IMR-90 (cell line): ENCODE results near the gene NAA60. TPM values are rescaled to one million over a fixed set of nuclear protein-coding genes. Genes with fewer than 3 reads are reported as not detected.

Experiments
- ATAC-seq: fragments of 200-7000 bp; cut with Tn5 transposase; 2 replicates; pipeline ENCODE4 v1.9.1; 2020; ENCODE audit warnings: low read depth, mild to moderate bottlenecking, moderate library complexity
- BruUV-seq: library from RNA; stranded (reverse); fragments of 400-500 nt; replicated peaks from 2 replicates; lab custom pipeline; 2021; lab: Mats Ljungman, UMichigan
- CTCF ChIA-PET: fragments of 300-600 bp; formaldehyde crosslinking; extraction: SDS; loops from one replicate; lab custom pipeline; 2021; ENCODE audit warnings: antibody characterized with exemption; lab: Yijun Ruan, JAX
- POLR2A ChIA-PET: fragments of 300-600 bp; sonication (Branson Sonifier 250); formaldehyde crosslinking; loops from one replicate; lab custom pipeline; 2022; ENCODE audit warnings: antibody characterized with exemption; ENCODE audit not compliant: unreplicated experiment; lab: Charles Lee
- DNase-seq: peaks from one replicate; pipeline ENCODE4 v3.0.0; 2013
- H2AFZ ChIP-seq: replicated peaks from 2 replicates; pipeline ENCODE3; 2013; ENCODE audit warnings: low read length, mild to moderate bottlenecking; ENCODE audit not compliant: poor library complexity
- H2AK5ac ChIP-seq: 2 replicates; pipeline ENCODE4 v1.6.1; 2013; ENCODE audit warnings: low read depth, low read length, inconsistent platforms
- H2AK9ac ChIP-seq: replicated peaks from 2 replicates; pipeline ENCODE3; 2013; ENCODE audit warnings: mild to moderate bottlenecking, low read depth, low read length, moderate library complexity; ENCODE audit not compliant: poor library complexity
- H2BK120ac ChIP-seq: 2 replicates; pipeline ENCODE4 v1.6.1; 2013; ENCODE audit warnings: low read depth, low read length, inconsistent platforms
- H2BK15ac ChIP-seq: 3 replicates; pipeline ENCODE4 v1.6.1; 2013; ENCODE audit warnings: low read depth, low read length, inconsistent platforms
- H2BK20ac ChIP-seq: 2 replicates; pipeline ENCODE4 v1.6.1; 2013; ENCODE audit warnings: low read depth, mild to moderate bottlenecking, inconsistent platforms, low read length, moderate library complexity
- H2BK5ac ChIP-seq: 2 replicates; pipeline ENCODE4 v1.6.1; 2013; ENCODE audit warnings: mild to moderate bottlenecking, low read depth, low read length, inconsistent platforms; ENCODE audit not compliant: poor library complexity, severe bottlenecking
- H3K14ac ChIP-seq: replicated peaks from 2 replicates; pipeline ENCODE4 v1.6.1; 2013; ENCODE audit warnings: low read depth, low read length, inconsistent platforms
- H3K18ac ChIP-seq: 2 replicates; pipeline ENCODE4 v1.6.1; 2013; ENCODE audit warnings: low read depth, low read length, control low read depth
- H3K23ac ChIP-seq: 2 replicates; pipeline ENCODE4 v1.6.1; 2013; ENCODE audit warnings: low read depth, low read length, inconsistent platforms
- H3K27ac ChIP-seq: 2 replicates; pipeline ENCODE4 v1.5.1; 2013; ENCODE audit warnings: mild to moderate bottlenecking, control low read depth, low read length; ENCODE audit not compliant: insufficient read depth
- H3K27me3 ChIP-seq: 2 replicates; pipeline ENCODE4 v1.6.1; 2013; ENCODE audit warnings: low read length; ENCODE audit not compliant: control insufficient read depth, insufficient read depth
- H3K36me3 ChIP-seq: 2 replicates; pipeline ENCODE4 v1.6.1; 2013; ENCODE audit warnings: low read length, mixed read lengths; ENCODE audit not compliant: control insufficient read depth, insufficient read depth
- H3K4ac ChIP-seq: 2 replicates; pipeline ENCODE4 v1.6.1; 2013; ENCODE audit warnings: low read depth, low read length, inconsistent platforms
- H3K4me1 ChIP-seq: 2 replicates; pipeline ENCODE4 v1.6.1; 2013; ENCODE audit warnings: low read length, mixed read lengths; ENCODE audit not compliant: control insufficient read depth, insufficient read depth
- H3K4me2 ChIP-seq: 2 replicates; pipeline ENCODE4 v1.6.1; 2013; ENCODE audit warnings: low read depth, mild to moderate bottlenecking, control low read depth, low read length, moderate library complexity
- H3K4me3 ChIP-seq: 2 replicates; pipeline ENCODE4 v1.5.1; 2013; ENCODE audit warnings: low read depth, mild to moderate bottlenecking, control low read depth, low read length, moderate library complexity; ENCODE audit not compliant: insufficient read depth
- H3K56ac ChIP-seq: 2 replicates; pipeline ENCODE4 v1.6.1; 2013; ENCODE audit warnings: low read length, inconsistent platforms; ENCODE audit not compliant: insufficient read depth; ENCODE audit errors: extremely low read depth
- H3K79me1 ChIP-seq, 2 experiments: 2 replicates each; pipeline ENCODE4 v1.6.1; 2013; ENCODE audit warnings: low read length in 2 of 2, inconsistent platforms in 1 of 2, low read depth in 1 of 2
- H3K9ac ChIP-seq: 2 replicates; pipeline ENCODE4 v1.6.1; 2013; ENCODE audit warnings: low read depth, low read length, control low read depth
- H3K9me1 ChIP-seq: 2 replicates; pipeline ENCODE4 v1.6.1; 2013; ENCODE audit warnings: low read length, inconsistent platforms; ENCODE audit not compliant: insufficient read depth
- H3K9me3 ChIP-seq: 2 replicates; pipeline ENCODE4 v1.6.1; 2013; ENCODE audit warnings: low read length; ENCODE audit not compliant: control insufficient read depth, insufficient read depth
- H4K20me1 ChIP-seq: 2 replicates; pipeline ENCODE4 v1.6.1; 2013; ENCODE audit warnings: low read length, inconsistent platforms; ENCODE audit not compliant: insufficient read depth
- H4K5ac ChIP-seq: 2 replicates; pipeline ENCODE4 v1.6.1; 2013; ENCODE audit warnings: mild to moderate bottlenecking, low read depth, low read length, control low read depth
- H4K8ac ChIP-seq, 2 experiments: 2 replicates each; pipeline ENCODE4 v1.6.1; 2013; ENCODE audit warnings: low read depth in 2 of 2, low read length in 2 of 2, control low read depth in 1 of 2, inconsistent platforms in 1 of 2
- H4K91ac ChIP-seq: 2 replicates; pipeline ENCODE4 v1.6.1; 2013; ENCODE audit warnings: low read depth, low read length, inconsistent platforms; ENCODE audit not compliant: insufficient read depth
- BHLHE40 ChIP-seq: fragments of 150-350 bp; IDR thresholded peaks from 2 replicates; pipeline ENCODE4 v1.6.1; 2016; ENCODE audit warnings: mild to moderate bottlenecking, low read depth, low read length
- CEBPB ChIP-seq: IDR thresholded peaks from 2 replicates; pipeline ENCODE4 v1.6.1; 2012; ENCODE audit warnings: low read depth, low read length, improper control_type of control experiment
- CHD1 ChIP-seq: IDR thresholded peaks from 2 replicates; pipeline ENCODE4 v1.6.1; 2012; ENCODE audit warnings: low read depth, low read length, improper control_type of control experiment
- ELK1 ChIP-seq: fragments of 150-350 bp; IDR thresholded peaks from 2 replicates; pipeline ENCODE4 v1.6.1; 2016; ENCODE audit warnings: low read depth, mild to moderate bottlenecking, low read length, moderate library complexity, borderline replicate concordance
- MAFK ChIP-seq: IDR thresholded peaks from 2 replicates; pipeline ENCODE4 v1.6.1; 2012; ENCODE audit warnings: low read depth, low read length, improper control_type of control experiment
- MAZ ChIP-seq: IDR thresholded peaks from 2 replicates; pipeline ENCODE4 v1.6.1; 2012; ENCODE audit warnings: low read depth, mild to moderate bottlenecking, low read length, improper control_type of control experiment, moderate library complexity, borderline replicate concordance
- POLR2A ChIP-seq: IDR thresholded peaks from 2 replicates; pipeline ENCODE4 v1.6.1; 2012; ENCODE audit warnings: mild to moderate bottlenecking, low read depth, low read length
- RCOR1 ChIP-seq: IDR thresholded peaks from 2 replicates; pipeline ENCODE4 v1.6.1; 2012; ENCODE audit warnings: mild to moderate bottlenecking, low read length, improper control_type of control experiment; ENCODE audit not compliant: insufficient replicate concordance
- RFX5 ChIP-seq: IDR thresholded peaks from 2 replicates; pipeline ENCODE4 v1.8.0; 2012; ENCODE audit warnings: low read depth, mild to moderate bottlenecking, low read length, moderate library complexity
- whole genome bisulfite sequencing, 2 experiments: methylation state at CpG; one replicate each; pipeline versions ENCODE4 v1.1.5 to v1.1.7; 2013; ENCODE audit warnings: missing lambda C conversion rate in 2 of 2; ENCODE audit not compliant: insufficient read length in 1 of 2; ENCODE audit errors: extremely low coverage in 2 of 2; 5-methylcytosine and 5-hydroxymethylcytosine counted together
- dilution Hi-C: fragments of 300-500 bp; cut with HindIII; formaldehyde crosslinking; loops from one replicate; pipeline ENCODE4 v1.14.3; 2018; ENCODE audit warnings: low sequenced_read_pairs; ENCODE audit not compliant: unreplicated experiment
- in situ Hi-C: fragments of 300-500 bp; cut with MboI; formaldehyde crosslinking; loops from 3 replicates; pipeline ENCODE4 v1.14.3; 2019; ENCODE audit warnings: low sequenced_read_pairs, inconsistent platforms, mixed read lengths
- intact Hi-C: fragments of 100-400 bp; cut with micrococcal nuclease; formaldehyde crosslinking; loops from 2 replicates; pipeline ENCODE4 v1.10.0; 2022
- polyA plus RNA-seq, 3 experiments: library from polyadenylated mRNA; depleted of rRNA; stranded (reverse); fragments of >200 nt; gene quantifications; 2 replicates each; pipeline ENCODE4 v1.2.3, GENCODE V29; 2012; ENCODE audit warnings: low replicate concordance in 1 of 3
- total RNA-seq: library from RNA; depleted of rRNA; stranded (reverse); fragments of >200 nt; gene quantifications from 2 replicates; pipeline ENCODE4 v1.2.3, GENCODE V29; 2012

NAA60 gene
- total and polyA plus RNA-seq, 2 of the 4 experiments (the other 2 are of a cell fraction): 7.5 to 18.0 TPM

DNA sequence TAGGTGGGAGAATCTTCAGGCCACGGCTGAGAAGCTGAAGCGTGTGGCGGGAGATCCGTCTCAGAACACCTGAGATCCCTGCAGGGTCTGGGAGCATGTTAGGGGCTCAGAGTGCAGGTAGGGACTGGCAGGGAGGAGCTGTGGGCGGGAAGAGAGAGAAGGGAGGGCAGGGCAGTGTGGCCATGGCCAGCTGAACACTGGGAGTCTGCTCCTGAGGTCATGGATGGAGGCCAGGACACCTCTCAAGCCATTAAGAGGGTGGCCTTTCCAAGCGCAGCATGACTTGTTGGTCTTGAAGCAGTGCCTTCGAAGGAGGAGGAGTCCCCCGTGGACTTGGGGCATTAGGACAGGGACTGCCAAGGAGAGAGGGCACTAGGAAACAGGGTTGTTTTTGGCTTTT is 23.7 kb downstream of the NAA60 start:
- Histone ChIP-seq H2BK120ac (no peak overlapping the region), H3K14ac (no peak overlapping the region), H2AK5ac (no peak overlapping the region), H3K27ac (no peak overlapping the region), H2AK9ac (no peak overlapping the region), H2BK20ac (no peak overlapping the region), H3K79me1 (peaks cover 18 to 92% of the 10 kb centered on the region in 2 experiments), H3K4ac (no peak overlapping the region), H3K9me1 (peaks cover 21% of the 10 kb centered on the region; the same call in 1 of the 2 replicates), H3K4me3 (no peak overlapping the region), H3K9me3 (no peaks in the 10 kb centered on the region), H3K4me1 (peaks cover 10% of the 10 kb centered on the region), H3K23ac (no peak overlapping the region), H3K18ac (no peak overlapping the region), H3K9ac (no peak overlapping the region), H2AFZ (no peak overlapping the region), H3K56ac (no peak overlapping the region), H3K27me3 (no peaks in the 10 kb centered on the region), H4K20me1 (peaks cover 96% of the 10 kb centered on the region), H3K4me2 (no peak overlapping the region), H4K8ac (no peak overlapping the region), H4K91ac (no peak overlapping the region), H4K5ac (no peak overlapping the region), H2BK15ac (no peak overlapping the region), H3K36me3 (peaks cover 13% of the 10 kb centered on the region), H2BK5ac (no peak overlapping the region)
- in situ Hi-C loops: no loop called here
- ATAC-seq (no peak), DNase-seq (no peak)
- ChIA-PET CTCF (no interaction called here), POLR2A (no interaction called here)
- no TSS peak for BruUV-seq
- dilution Hi-C loops: no loop called here
- intact Hi-C loops: no loop called here
- TF ChIP-seq CEBPB (no peak), RFX5 (no peak), CHD1 (no peak), RCOR1 (no peak), POLR2A (no peak), BHLHE40 (no peak), MAZ (no peak), MAFK (no peak), ELK1 (no peak)
- 97% methylated on average over 6 of the region's 8 CpGs; no CpG with 5 or more reads in 1 of the 2 experiments for WGBS, 2 experiments
